Keratinocyte (primary cell): ENCODE measurements around the gene UBE2D3. TPM values are rescaled to one million over a fixed set of nuclear protein-coding genes. Genes with fewer than 3 reads are reported as not detected.

ENCODE experiments used
- DNase-seq: peaks from one replicate; pipeline ENCODE4 v3.0.0-alpha.2; 2011; ENCODE audit warnings: low read depth, missing footprints, low spot score
- FAIRE-seq: peaks from 2 replicates; lab custom pipeline; 2011; peaks lifted over from hg19 to GRCh38; lab: Jason Lieb, UNC
- H2AFZ ChIP-seq: 2 replicates; pipeline ENCODE4 v1.6.0; 2012; ENCODE audit warnings: low read length, control low read depth, inconsistent platforms; ENCODE audit not compliant: control insufficient read depth
- H3K27ac ChIP-seq: 2 replicates; pipeline ENCODE4 v1.5.1; 2011; ENCODE audit warnings: low read length; ENCODE audit not compliant: control insufficient read depth, insufficient read depth
- H3K27me3 ChIP-seq: 3 replicates; pipeline ENCODE4 v1.6.0; 2011; ENCODE audit warnings: low read length; ENCODE audit not compliant: control insufficient read depth, insufficient read depth; ENCODE audit errors: extremely low read depth
- H3K36me3 ChIP-seq, 2 experiments: 2 replicates in 1 of 2; 3 replicates in 1 of 2; pipeline ENCODE4 v1.5.1; 2011; ENCODE audit warnings: low read length in 2 of 2, mild to moderate bottlenecking in 1 of 2; ENCODE audit not compliant: control insufficient read depth in 2 of 2, insufficient read depth in 2 of 2; ENCODE audit errors: extremely low read depth in 1 of 2
- H3K4me1 ChIP-seq: 3 replicates; pipeline ENCODE4 v1.5.1; 2011; ENCODE audit warnings: low read length; ENCODE audit not compliant: control insufficient read depth, insufficient read depth; ENCODE audit errors: extremely low read depth
- H3K4me2 ChIP-seq: 3 replicates; pipeline ENCODE4 v1.6.0; 2011; ENCODE audit warnings: low read depth, low read length; ENCODE audit not compliant: control insufficient read depth, insufficient read depth; ENCODE audit errors: extremely low read depth
- H3K4me3 ChIP-seq, 3 experiments: fragments of 200-600 bp in 1 of 3; sonication (generic) in 1 of 3; 2 replicates in 2 of 3; 3 replicates in 1 of 3; pipeline ENCODE4 v1.5.1; 2011 to 2016; ENCODE audit warnings: low read length in 3 of 3, mild to moderate bottlenecking in 3 of 3, control low read depth in 2 of 3, inconsistent platforms in 1 of 3, low read depth in 1 of 3, mixed read lengths in 1 of 3, mixed run types in 1 of 3, moderate library complexity in 1 of 3; ENCODE audit not compliant: control insufficient read depth in 2 of 3, insufficient read depth in 2 of 3; ENCODE audit errors: extremely low read depth in 1 of 3
- H3K79me2 ChIP-seq: 2 replicates; pipeline ENCODE4 v1.6.0; 2012; ENCODE audit warnings: low read length; ENCODE audit not compliant: control insufficient read depth, insufficient read depth
- H3K9ac ChIP-seq: 3 replicates; pipeline ENCODE4 v1.6.0; 2011; ENCODE audit warnings: low read length; ENCODE audit not compliant: control insufficient read depth, insufficient read depth; ENCODE audit errors: extremely low read depth
- H3K9me1 ChIP-seq: 3 replicates; pipeline ENCODE4 v1.6.0; 2011; ENCODE audit warnings: low read length; ENCODE audit not compliant: control insufficient read depth, insufficient read depth; ENCODE audit errors: extremely low read depth
- H3K9me3 ChIP-seq: 2 replicates; pipeline ENCODE4 v1.5.1; 2012; ENCODE audit warnings: low read depth, low read length; ENCODE audit not compliant: control insufficient read depth
- H4K20me1 ChIP-seq: 3 replicates; pipeline ENCODE4 v1.6.0; 2011; ENCODE audit warnings: low read length; ENCODE audit not compliant: control insufficient read depth, insufficient read depth; ENCODE audit errors: extremely low read depth
- EZH2 ChIP-seq: IDR thresholded peaks from one replicate; pipeline ENCODE4 v1.6.1; 2012; ENCODE audit warnings: inconsistent platforms, mild to moderate bottlenecking, low read length, moderate library complexity
- dilution Hi-C: fragments of 300-500 bp; cut with MboI; formaldehyde crosslinking; loops from one replicate; pipeline ENCODE4 v1.7.0; 2020; ENCODE audit warnings: low sequenced_read_pairs; ENCODE audit not compliant: extremely low pct_ligation_motif_present
- polyA plus RNA-seq, 5 experiments: library from polyadenylated mRNA; depleted of rRNA in 3 of 5; stranded (reverse) in 3 of 5; stranded (forward) in 1 of 5; unstranded in 1 of 5; fragments of >200 nt; gene quantifications; 1 replicate in 1 of 5; 2 replicates in 3 of 5; 3 replicates in 1 of 5; pipeline versions ENCODE4 v1.2.1 to v1.2.3, GENCODE V29; 2011 to 2012; ENCODE audit warnings: missing spikeins in 2 of 5, low read depth in 1 of 5, low replicate concordance in 1 of 5
- TF ChIP-seq, protein P1 (sequence below), 3 experiments: IDR thresholded peaks in 1 of 3; conservative IDR thresholded peaks in 1 of 3; optimal IDR thresholded peaks in 1 of 3; 2 replicates in 2 of 3; 3 replicates in 1 of 3; pipeline versions ENCODE3 to v1.5.1; 2011; ENCODE audit warnings: low read length in 3 of 3, mild to moderate bottlenecking in 3 of 3, moderate library complexity in 2 of 3, control low read depth in 1 of 3, inconsistent platforms in 1 of 3; ENCODE audit not compliant: insufficient read depth in 2 of 3; ENCODE audit errors: extremely low read depth in 1 of 3

Gene UBE2D3
- polyA plus RNA-seq, 1 donor (not counting 4 experiments of a cell fraction or from before 2014, with no cell fraction given), result 567 TPM

DNA sequence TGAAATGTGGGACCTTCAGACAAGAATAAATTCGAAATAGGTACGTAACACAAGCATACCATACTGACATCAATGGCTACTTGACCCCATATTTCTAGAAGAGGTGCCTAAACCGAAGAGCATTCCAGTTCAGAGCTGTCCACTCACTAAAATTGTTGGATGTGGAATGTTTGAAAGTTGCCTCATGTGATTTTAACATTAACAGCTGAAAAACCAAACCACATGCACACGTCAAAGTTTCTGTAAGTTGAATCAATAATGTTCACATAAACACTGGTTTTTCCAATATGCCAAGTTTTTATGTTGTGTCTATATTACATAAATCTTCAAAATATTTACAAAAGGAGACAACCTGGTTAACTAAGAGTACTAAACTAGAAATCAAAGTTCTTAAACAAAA lies 3.5 kb downstream of the UBE2D3 start:
- H3K9ac ChIP-seq, result peak overlapping the region; percentile 99
- dilution Hi-C loops, result no loop called here
- FAIRE-seq, result no peak
- H3K4me3 ChIP-seq, result peak overlapping the region; percentile 71 to 93 (median 93)
- H3K27ac ChIP-seq, result peak overlapping the region; percentile 98
- H3K36me3 ChIP-seq, result peaks cover 1 to 14% of the 10 kb centered on the region in 2 experiments
- no peaks in the 10 kb centered on the region for H3K27me3 ChIP-seq
- H3K4me1 ChIP-seq, result peaks cover 54% of the 10 kb centered on the region
- peaks cover 35% of the 10 kb centered on the region for H4K20me1 ChIP-seq
- no peak for DNase-seq
- no peak overlapping the region for H2AFZ ChIP-seq
- no peaks in the 10 kb centered on the region for H3K9me1 ChIP-seq
- H3K9me3 ChIP-seq, result no peaks in the 10 kb centered on the region
- TF ChIP-seq EZH2, result no peak
- TF ChIP-seq, protein P1, sequence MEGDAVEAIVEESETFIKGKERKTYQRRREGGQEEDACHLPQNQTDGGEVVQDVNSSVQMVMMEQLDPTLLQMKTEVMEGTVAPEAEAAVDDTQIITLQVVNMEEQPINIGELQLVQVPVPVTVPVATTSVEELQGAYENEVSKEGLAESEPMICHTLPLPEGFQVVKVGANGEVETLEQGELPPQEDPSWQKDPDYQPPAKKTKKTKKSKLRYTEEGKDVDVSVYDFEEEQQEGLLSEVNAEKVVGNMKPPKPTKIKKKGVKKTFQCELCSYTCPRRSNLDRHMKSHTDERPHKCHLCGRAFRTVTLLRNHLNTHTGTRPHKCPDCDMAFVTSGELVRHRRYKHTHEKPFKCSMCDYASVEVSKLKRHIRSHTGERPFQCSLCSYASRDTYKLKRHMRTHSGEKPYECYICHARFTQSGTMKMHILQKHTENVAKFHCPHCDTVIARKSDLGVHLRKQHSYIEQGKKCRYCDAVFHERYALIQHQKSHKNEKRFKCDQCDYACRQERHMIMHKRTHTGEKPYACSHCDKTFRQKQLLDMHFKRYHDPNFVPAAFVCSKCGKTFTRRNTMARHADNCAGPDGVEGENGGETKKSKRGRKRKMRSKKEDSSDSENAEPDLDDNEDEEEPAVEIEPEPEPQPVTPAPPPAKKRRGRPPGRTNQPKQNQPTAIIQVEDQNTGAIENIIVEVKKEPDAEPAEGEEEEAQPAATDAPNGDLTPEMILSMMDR (optimal IDR thresholded peaks at IDR 0.05 in 1 of 3, IDR thresholded peaks at IDR 0.05 in 1 of 3, conservative IDR thresholded peaks at IDR 0.05 in 1 of 3; ENCODE audit: extremely low read depth in 1 of 3, insufficient read depth in 2 of 3, low read length in 3 of 3), result no peak
- peak overlapping the region; percentile 89 for H3K4me2 ChIP-seq
- H3K79me2 ChIP-seq, result peaks cover 79% of the 10 kb centered on the region

DNA sequence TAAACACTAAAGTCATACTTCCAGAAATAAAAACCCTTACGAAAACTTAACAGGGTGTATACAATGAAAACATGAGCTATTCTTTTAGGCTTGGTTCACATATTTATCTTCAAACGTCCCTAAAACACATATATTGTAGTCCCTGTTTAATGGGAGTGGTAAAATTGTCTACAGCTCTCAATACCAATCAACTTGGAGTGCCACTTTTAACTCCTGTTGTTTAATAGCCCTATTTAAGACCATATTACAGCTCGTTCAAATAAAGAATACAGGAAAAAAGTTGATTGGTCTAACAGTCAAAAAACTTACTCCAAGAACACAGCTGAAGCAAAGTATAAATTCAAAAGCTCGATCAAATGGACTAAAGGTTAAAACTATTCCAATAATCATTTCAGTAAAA lies 3.9 kb downstream of the UBE2D3 start:
- Histone ChIP-seq H3K9ac (peak overlapping the region; percentile 11), H3K4me1 (peaks cover 54% of the 10 kb centered on the region), H3K4me2 (peak overlapping the region; percentile 89), H3K27ac (peak overlapping the region; percentile 98), H3K79me2 (peaks cover 83% of the 10 kb centered on the region), H4K20me1 (peaks cover 38% of the 10 kb centered on the region), H3K4me3 (peak overlapping the region; percentile 71 to 93 (median 93)), H3K9me3 (no peaks in the 10 kb centered on the region), H3K36me3 (peaks cover 1 to 14% of the 10 kb centered on the region in 2 experiments), H3K9me1 (no peaks in the 10 kb centered on the region), H2AFZ (no peak overlapping the region), H3K27me3 (no peaks in the 10 kb centered on the region)
- no peak for FAIRE-seq
- no peak for DNase-seq
- TF ChIP-seq, protein P1 (optimal IDR thresholded peaks at IDR 0.05 in 1 of 3, IDR thresholded peaks at IDR 0.05 in 1 of 3, conservative IDR thresholded peaks at IDR 0.05 in 1 of 3; ENCODE audit: extremely low read depth in 1 of 3, insufficient read depth in 2 of 3, low read length in 3 of 3), result no peak
- TF ChIP-seq EZH2, result no peak
- dilution Hi-C loops, result no loop called here
